SK-N-SH (cell line): ENCODE data around the gene ETV1. TPM values are rescaled to one million over a fixed set of nuclear protein-coding genes. Genes with fewer than 3 reads are reported as not detected.

ENCODE experiments used
- CTCF ChIA-PET: fragments of 300-600, 350-600 bp; formaldehyde crosslinking; extraction: SDS; loops from one replicate; lab custom pipeline; 2021; lab: Yijun Ruan, JAX
- POLR2A ChIA-PET: fragments of 350-600 bp; sonication (Branson Sonifier 250); formaldehyde crosslinking; extraction: SDS; loops from one replicate; lab custom pipeline; 2020; ENCODE audit warnings: antibody characterized with exemption, inconsistent platforms; lab: Yijun Ruan, JAX
- DNase-seq: peaks from one replicate; pipeline ENCODE4 v3.0.0; 2012
- H2AFZ ChIP-seq: fragments of 200-600 bp; sonication (generic); 2 replicates; pipeline ENCODE4 v1.8.1; 2016; ENCODE audit warnings: antibody characterized with exemption, mild to moderate bottlenecking, low read depth
- H3F3A ChIP-seq: fragments of 200-600 bp; sonication (generic); replicated peaks from 2 replicates; pipeline ENCODE3; 2016; ENCODE audit warnings: antibody characterized with exemption, mild to moderate bottlenecking; ENCODE audit not compliant: insufficient read depth
- H3K27ac ChIP-seq, 2 experiments: fragments of 200-500 bp in 1 of 2; fragments of 200-600 bp in 1 of 2; sonication (Bioruptor generic) in 1 of 2; sonication (generic), shearing (Covaris generic) in 1 of 2; 2 replicates each; pipeline versions ENCODE4 v1.5.1 to v1.6.1; 2014 to 2016; ENCODE audit warnings: low read depth in 2 of 2, inconsistent platforms in 1 of 2, low read length in 1 of 2, mild to moderate bottlenecking in 1 of 2, mixed read lengths in 1 of 2
- H3K27me3 ChIP-seq: fragments of 200-600 bp; sonication (generic), shearing (Covaris generic); 2 replicates; pipeline ENCODE4 v1.6.1; 2016; ENCODE audit warnings: mixed run types; ENCODE audit not compliant: insufficient read depth
- H3K36me3 ChIP-seq, 2 experiments: fragments of 200-500 bp in 1 of 2; fragments of 200-600 bp in 1 of 2; sonication (Bioruptor generic) in 1 of 2; sonication (generic) in 1 of 2; replicated peaks in 1 of 2; 2 replicates each; pipeline versions ENCODE3 to v1.5.1; 2014 to 2016; ENCODE audit warnings: low read length in 1 of 2, mild to moderate bottlenecking in 1 of 2; ENCODE audit not compliant: insufficient read depth in 2 of 2, control insufficient read depth in 1 of 2
- H3K4me1 ChIP-seq, 2 experiments: fragments of 200-500 bp in 1 of 2; fragments of 200-600 bp in 1 of 2; sonication (Bioruptor generic) in 1 of 2; sonication (generic), shearing (Covaris generic) in 1 of 2; 2 replicates each; pipeline versions ENCODE4 v1.5.1 to v1.6.1; 2014 to 2016; ENCODE audit warnings: low read depth in 1 of 2, low read length in 1 of 2, mixed run types in 1 of 2; ENCODE audit not compliant: insufficient read depth in 2 of 2, control insufficient read depth in 1 of 2
- H3K4me2 ChIP-seq: fragments of 200-600 bp; sonication (generic), shearing (Covaris generic); 2 replicates; pipeline ENCODE4 v1.6.1; 2017; ENCODE audit warnings: mixed run types
- H3K4me3 ChIP-seq, 2 experiments: fragments of 200-500 bp in 1 of 2; fragments of 200-600 bp in 1 of 2; sonication (Bioruptor generic) in 1 of 2; sonication (generic), shearing (Covaris generic) in 1 of 2; 2 replicates each; pipeline versions ENCODE4 v1.5.1 to v1.8.1; 2014 to 2016; ENCODE audit warnings: low read depth in 2 of 2, inconsistent platforms in 1 of 2, low read length in 1 of 2, mild to moderate bottlenecking in 1 of 2, mixed read lengths in 1 of 2, moderate library complexity in 1 of 2
- H3K79me2 ChIP-seq: fragments of 200-600 bp; sonication (generic); 2 replicates; pipeline ENCODE4 v1.8.1; 2017; ENCODE audit warnings: mild to moderate bottlenecking; ENCODE audit not compliant: insufficient read depth
- H3K9ac ChIP-seq: fragments of 200-600 bp; sonication (generic); 2 replicates; pipeline ENCODE4 v1.6.1; 2017; ENCODE audit warnings: mixed run types
- H3K9me2 ChIP-seq: fragments of 200-600 bp; sonication (generic); 2 replicates; pipeline ENCODE4 v1.6.1; 2017; ENCODE audit warnings: mixed run types
- H3K9me3 ChIP-seq: fragments of 200-600 bp; sonication (generic); 2 replicates; pipeline ENCODE4 v1.6.1; 2017; ENCODE audit warnings: mixed run types, mild to moderate bottlenecking, moderate library complexity
- H4K20me1 ChIP-seq: fragments of 200-600 bp; sonication (generic); 2 replicates; pipeline ENCODE4 v1.6.1; 2017; ENCODE audit warnings: mild to moderate bottlenecking, mixed run types; ENCODE audit not compliant: insufficient read depth
- CHD2 ChIP-seq: fragments of 150-350 bp; IDR thresholded peaks from 2 replicates; pipeline ENCODE4 v1.6.1; 2018; ENCODE audit warnings: low read length; ENCODE audit not compliant: partially characterized antibody
- ELF1 ChIP-seq: IDR thresholded peaks from 2 replicates; pipeline ENCODE4 v1.4.0; 2012
- EP300 ChIP-seq, 2 experiments: IDR thresholded peaks; 2 replicates each; pipeline versions ENCODE4 v1.4.0 to v1.6.1; 2012; ENCODE audit warnings: borderline replicate concordance in 1 of 2, low read depth in 1 of 2, low read length in 1 of 2
- EZH2phosphoT487 ChIP-seq: fragments of 200-600 bp; sonication (generic); IDR thresholded peaks from 2 replicates; pipeline ENCODE4 v1.6.1; 2017; ENCODE audit warnings: low read depth, mixed run types, mild to moderate bottlenecking, antibody characterized with exemption, moderate library complexity, borderline replicate concordance
- JUND ChIP-seq: IDR thresholded peaks from 2 replicates; pipeline ENCODE4 v1.4.0; 2012
- MEF2A ChIP-seq: IDR thresholded peaks from 2 replicates; pipeline ENCODE4 v1.4.0; 2012; ENCODE audit warnings: low read depth, borderline replicate concordance
- POLR2AphosphoS5 ChIP-seq: IDR thresholded peaks from 2 replicates; pipeline ENCODE4 v1.6.1; 2012; ENCODE audit warnings: low read depth, low read length
- RAD21 ChIP-seq: IDR thresholded peaks from 2 replicates; pipeline ENCODE4 v1.6.1; 2012; ENCODE audit warnings: mild to moderate bottlenecking, low read length
- RCOR1 ChIP-seq: fragments of 150-350 bp; IDR thresholded peaks from 2 replicates; pipeline ENCODE4 v1.6.1; 2017; ENCODE audit warnings: antibody characterized with exemption, low read length
- RFX5 ChIP-seq: IDR thresholded peaks from 2 replicates; pipeline ENCODE4 v1.6.1; 2012; ENCODE audit warnings: mild to moderate bottlenecking, improper control_type of control experiment, low read length
- RXRA ChIP-seq: IDR thresholded peaks from 2 replicates; pipeline ENCODE4 v1.4.0; 2012; ENCODE audit warnings: low read depth, mild to moderate bottlenecking, borderline replicate concordance
- SIN3A ChIP-seq: IDR thresholded peaks from 2 replicates; pipeline ENCODE4 v1.6.1; 2012; ENCODE audit warnings: low read depth, mild to moderate bottlenecking, low read length, moderate library complexity, borderline replicate concordance
- WGBS: methylation state at CpG from one replicate; pipeline ENCODE4 v1.1.6; 2017; ENCODE audit warnings: low lambda C conversion rate; 5-methylcytosine and 5-hydroxymethylcytosine counted together
- polyA plus RNA-seq, 3 experiments: library from polyadenylated mRNA; depleted of rRNA; stranded (reverse); fragments of >200 nt; gene quantifications; 2 replicates each; pipeline ENCODE4 v1.2.3, GENCODE V29; 2012
- TF ChIP-seq, protein P1 (sequence below): IDR thresholded peaks from 2 replicates; pipeline ENCODE4 v1.6.1; 2012; ENCODE audit warnings: mild to moderate bottlenecking, low read depth, low read length, moderate library complexity

The ETV1 gene
- polyA plus RNA-seq, 1 of the 3 experiments (the other 2 are of a cell fraction): 24.9 TPM

DNA sequence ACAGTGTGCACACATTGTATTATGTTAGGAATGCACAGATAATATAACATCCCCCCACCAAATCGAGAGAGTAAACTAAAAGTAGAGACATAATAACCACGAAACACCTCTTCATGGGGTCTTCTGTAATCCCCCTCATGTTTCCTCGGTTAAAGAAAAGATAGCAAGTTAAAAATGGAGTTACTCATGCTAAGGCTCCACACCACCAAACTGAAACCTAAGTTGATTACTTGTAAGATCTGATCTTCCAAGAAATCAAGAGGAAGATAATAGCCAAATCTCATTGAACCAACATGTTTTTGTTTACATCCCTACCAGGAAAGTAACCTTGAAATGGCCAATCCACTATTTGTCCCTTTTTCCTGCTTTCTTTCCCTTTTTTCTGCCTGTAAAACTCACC is 11.7 kb upstream of the ETV1 start:
- Histone ChIP-seq H3K27ac (no peak overlapping the region), H3K9me2 (no peaks in the 10 kb centered on the region), H3K9me3 (no peaks in the 10 kb centered on the region), H3K36me3 (no peaks in the 10 kb centered on the region), H3K4me2 (no peak overlapping the region), H2AFZ (no peak overlapping the region), H3K4me1 (no peaks in the 10 kb centered on the region), H3K4me3 (no peak overlapping the region), H3K27me3 (no peaks in the 10 kb centered on the region), H4K20me1 (no peaks in the 10 kb centered on the region), H3K9ac (no peak overlapping the region), H3F3A (no peaks in the 10 kb centered on the region), H3K79me2 (no peaks in the 10 kb centered on the region)
- ChIA-PET CTCF (no interaction called here), POLR2A (no interaction called here)
- 43% methylated on average over 3 of the region's 3 CpGs for WGBS
- no peak for TF ChIP-seq EZH2phosphoT487
- no peak for TF ChIP-seq SIN3A
- TF ChIP-seq RCOR1: no peak
- TF ChIP-seq, protein P1, sequence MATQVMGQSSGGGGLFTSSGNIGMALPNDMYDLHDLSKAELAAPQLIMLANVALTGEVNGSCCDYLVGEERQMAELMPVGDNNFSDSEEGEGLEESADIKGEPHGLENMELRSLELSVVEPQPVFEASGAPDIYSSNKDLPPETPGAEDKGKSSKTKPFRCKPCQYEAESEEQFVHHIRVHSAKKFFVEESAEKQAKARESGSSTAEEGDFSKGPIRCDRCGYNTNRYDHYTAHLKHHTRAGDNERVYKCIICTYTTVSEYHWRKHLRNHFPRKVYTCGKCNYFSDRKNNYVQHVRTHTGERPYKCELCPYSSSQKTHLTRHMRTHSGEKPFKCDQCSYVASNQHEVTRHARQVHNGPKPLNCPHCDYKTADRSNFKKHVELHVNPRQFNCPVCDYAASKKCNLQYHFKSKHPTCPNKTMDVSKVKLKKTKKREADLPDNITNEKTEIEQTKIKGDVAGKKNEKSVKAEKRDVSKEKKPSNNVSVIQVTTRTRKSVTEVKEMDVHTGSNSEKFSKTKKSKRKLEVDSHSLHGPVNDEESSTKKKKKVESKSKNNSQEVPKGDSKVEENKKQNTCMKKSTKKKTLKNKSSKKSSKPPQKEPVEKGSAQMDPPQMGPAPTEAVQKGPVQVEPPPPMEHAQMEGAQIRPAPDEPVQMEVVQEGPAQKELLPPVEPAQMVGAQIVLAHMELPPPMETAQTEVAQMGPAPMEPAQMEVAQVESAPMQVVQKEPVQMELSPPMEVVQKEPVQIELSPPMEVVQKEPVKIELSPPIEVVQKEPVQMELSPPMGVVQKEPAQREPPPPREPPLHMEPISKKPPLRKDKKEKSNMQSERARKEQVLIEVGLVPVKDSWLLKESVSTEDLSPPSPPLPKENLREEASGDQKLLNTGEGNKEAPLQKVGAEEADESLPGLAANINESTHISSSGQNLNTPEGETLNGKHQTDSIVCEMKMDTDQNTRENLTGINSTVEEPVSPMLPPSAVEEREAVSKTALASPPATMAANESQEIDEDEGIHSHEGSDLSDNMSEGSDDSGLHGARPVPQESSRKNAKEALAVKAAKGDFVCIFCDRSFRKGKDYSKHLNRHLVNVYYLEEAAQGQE: no peak
- DNase-seq: no peak

DNA sequence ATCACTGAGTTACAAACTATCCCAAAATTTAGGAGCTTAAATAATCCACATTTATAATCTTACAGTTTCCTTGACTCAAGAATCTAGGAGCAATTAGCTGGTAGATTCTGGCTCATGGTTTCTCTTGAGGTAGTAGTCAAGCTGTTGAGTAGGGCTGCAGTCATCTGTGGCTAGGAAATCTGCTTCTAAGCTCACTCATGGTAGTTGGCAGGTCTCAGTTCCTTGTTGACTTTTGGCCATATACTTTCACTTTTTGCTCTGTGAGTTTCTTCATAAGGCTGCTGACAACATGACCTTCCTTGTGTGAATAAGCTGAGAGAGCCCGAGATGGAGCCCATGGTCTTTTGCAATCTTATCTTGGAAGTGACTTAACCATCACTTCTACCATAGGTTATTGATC is 10.8 kb upstream of the ETV1 start:
- ChIA-PET CTCF (interaction anchor here (1.0 to 1.4 kb wide), 4 partner anchors 11 to 691 kb away, joined by 3 to 4 read pairs (median 3); partner anchors contain the start of gene ETV1), POLR2A (no interaction called here)
- Histone ChIP-seq H3K4me2 (no peak overlapping the region), H3K27me3 (no peaks in the 10 kb centered on the region), H3K4me1 (no peaks in the 10 kb centered on the region), H3K36me3 (no peaks in the 10 kb centered on the region), H3K9ac (no peak overlapping the region), H3K79me2 (no peaks in the 10 kb centered on the region), H3K27ac (no peak overlapping the region), H3K9me3 (no peaks in the 10 kb centered on the region), H3F3A (no peaks in the 10 kb centered on the region), H3K9me2 (no peaks in the 10 kb centered on the region), H4K20me1 (no peaks in the 10 kb centered on the region), H2AFZ (no peak overlapping the region), H3K4me3 (no peak overlapping the region)
- TF ChIP-seq POLR2AphosphoS5: no peak
- no peak for TF ChIP-seq RXRA
- no peak for TF ChIP-seq JUND
- no peak for TF ChIP-seq EP300 (IDR thresholded peaks at IDR 0.05; ENCODE audit: borderline replicate concordance in 1 of 2, low read depth in 1 of 2, low read length in 1 of 2)
- TF ChIP-seq CHD2: no peak
- TF ChIP-seq EZH2phosphoT487: no peak
- no peak for TF ChIP-seq RFX5
- no peak for TF ChIP-seq SIN3A
- no peak for TF ChIP-seq MEF2A
- TF ChIP-seq ELF1: no peak
- no peak for TF ChIP-seq RAD21
- no peak for DNase-seq
- 76% methylated on average over 1 of the region's 1 CpG for WGBS
